NCI-H1930 (cell line): ENCODE measurements around the gene SRGAP3.

ENCODE experiments used
- DNase-seq, 2 experiments: peaks; one replicate each; lab custom pipeline; 2025; lab: John Stamatoyannopoulos, UW

Gene SRGAP3

DNA sequence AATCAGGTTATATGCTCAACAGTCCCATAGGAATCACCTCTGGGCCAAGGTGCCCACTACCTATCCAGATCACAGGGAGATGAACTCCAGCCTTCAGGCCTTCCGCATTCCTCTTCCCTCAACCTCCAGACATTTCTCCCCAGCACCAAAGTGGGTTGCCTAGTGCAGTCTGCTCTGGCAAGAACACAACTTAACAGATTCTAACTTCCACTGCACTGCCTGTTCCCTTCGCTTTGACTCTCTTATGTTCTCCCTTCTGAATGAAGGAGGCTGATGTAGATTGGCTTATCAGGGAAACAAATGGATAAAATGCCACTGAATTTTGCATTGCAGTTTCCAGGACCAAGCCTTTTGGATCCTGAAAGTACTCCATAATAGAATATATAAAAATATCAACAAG lies 106.3 kb downstream of the SRGAP3 start:
- DNase-seq, result no peak

DNA sequence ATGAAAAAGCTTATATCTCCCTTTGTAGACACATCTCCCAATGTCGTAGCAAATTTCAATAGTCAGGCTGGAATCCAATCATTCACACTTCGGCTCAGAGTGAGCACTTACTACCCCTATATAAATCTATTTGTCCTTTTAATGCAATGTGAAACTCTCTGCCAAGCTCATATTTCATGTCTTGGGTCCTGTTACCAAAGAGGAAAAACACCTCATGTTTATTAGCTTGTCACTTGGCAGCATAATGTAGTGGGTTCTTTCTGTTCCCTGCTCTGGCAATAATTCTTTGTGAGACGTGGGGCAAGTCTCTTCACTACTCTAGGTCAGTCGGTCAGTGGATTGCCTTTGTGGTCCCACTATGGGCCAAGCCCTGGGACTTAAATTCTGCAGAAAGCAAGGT lies 107.1 kb downstream of the SRGAP3 start:
- DNase-seq, result no peak

DNA sequence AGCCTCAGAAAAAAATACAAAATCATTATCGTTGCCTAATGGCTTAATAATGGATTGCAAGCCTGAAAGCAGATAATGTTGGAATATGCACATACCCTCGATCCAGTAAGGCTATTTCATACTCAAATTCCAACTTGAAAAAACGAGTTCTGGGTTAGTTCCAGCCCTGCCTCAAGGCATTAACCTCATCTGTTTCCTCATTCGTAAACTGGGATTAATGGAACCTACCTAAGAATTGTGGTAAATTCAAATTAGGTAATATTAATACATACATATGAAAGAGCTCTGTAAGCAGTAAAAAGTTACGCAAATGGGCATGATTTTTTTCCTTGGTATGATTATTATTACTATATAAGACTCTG lies 107.5 kb downstream of the SRGAP3 start:
- no peak for DNase-seq

DNA sequence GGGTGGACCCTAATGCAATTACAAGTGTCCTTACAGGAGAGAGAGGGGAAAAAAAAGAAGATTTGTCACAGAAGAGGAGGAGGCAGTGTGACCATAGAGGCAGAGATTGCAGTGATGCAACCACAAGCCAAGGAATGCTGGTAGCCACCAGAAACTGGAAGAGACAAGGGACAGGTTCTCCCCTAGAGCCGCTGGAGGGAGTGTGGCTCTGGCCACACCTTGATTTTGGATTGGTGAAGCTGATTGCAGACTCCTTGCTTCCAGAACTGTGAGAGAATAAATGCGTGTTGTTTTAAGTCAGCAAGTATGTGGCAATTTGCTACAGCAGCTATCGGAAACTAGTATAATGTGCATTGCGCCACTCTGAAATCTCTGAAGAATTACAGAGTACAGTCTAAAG lies 110.1 kb downstream of the SRGAP3 start:
- no peak for DNase-seq

DNA sequence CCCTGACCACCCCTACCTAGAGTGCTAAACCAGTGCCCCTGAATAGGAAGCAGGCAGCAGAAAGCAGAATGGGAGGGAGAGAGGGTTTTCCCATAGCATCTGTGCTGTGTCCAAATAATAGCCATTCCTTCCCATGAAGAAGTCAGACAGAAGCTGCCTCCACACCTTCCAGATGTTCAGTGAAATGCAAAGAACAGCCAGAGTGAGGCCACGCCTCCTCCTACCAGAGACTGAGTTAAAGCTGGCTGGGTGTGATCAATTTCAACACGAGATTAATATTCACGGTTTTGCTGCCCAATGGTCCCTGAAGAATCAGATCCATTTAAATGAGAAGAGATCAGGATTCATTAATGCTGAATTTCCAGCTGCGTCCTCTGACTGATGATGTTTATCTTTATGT lies 111.8 kb downstream of the SRGAP3 start:
- no peak for DNase-seq

DNA sequence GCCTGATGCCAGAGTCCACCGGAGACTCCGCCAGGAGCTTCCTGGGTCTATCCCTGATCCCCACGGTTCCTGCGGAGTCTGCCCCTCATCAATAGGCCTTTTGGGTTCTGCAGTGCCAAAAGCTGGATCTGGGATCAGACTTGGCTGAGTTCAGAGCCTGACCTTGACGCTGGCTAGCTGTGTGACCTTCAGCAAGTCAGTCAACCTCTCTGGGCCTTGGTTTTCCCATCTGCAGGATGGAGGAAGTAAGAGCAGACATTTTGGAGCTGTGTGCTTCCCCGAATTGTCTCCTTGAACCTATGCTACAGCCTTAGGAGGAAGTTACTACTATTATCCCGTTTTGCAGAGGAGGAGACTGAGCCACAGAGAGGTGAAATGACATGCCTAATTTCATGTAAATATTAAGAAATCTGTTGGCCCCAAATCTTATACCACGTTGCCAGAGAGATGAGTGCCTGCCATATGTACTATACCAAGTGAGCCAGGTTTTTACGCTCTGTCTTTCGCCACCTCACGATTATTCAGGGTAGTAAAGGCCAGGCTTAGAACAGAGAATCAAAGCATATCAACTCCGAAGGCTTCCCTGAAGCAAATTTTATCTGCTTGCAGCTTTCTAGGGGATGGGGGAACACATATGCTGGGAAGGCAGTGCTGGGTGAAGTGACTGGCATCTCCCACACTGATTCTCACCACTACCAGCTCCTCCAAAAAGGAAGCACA lies 112.5 kb downstream of the SRGAP3 start:
- no peak for DNase-seq

DNA sequence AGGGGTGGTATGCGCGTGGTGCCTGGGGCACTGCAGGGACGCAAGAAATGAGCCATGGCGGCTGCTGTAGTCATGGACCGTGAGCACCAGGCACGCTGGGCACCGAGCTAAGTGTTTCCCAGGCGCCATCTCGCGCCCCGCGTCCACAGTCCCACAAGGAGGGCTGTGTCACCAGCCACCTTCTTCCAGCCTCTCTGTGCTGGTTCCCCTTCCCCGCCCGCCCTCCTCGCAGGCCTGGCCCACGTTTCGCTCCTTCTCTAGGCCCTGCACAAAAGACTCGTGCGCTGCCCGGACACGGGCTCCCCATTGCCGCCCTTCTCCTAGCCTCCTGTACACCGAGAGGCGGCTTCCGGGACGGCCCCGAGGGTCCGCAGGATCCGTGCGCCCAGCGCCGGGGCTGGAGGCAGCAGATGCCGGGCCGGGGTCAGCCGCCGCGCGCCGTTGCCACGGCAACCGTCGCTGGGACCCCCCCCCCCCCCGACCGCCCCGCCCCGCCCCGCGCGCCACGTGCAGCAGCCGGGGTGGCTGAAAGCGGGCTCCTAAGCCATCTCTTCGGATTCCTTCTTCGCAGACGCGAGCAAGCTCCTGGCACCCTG lies 113.4 kb downstream of the SRGAP3 start:
- no peak for DNase-seq

DNA sequence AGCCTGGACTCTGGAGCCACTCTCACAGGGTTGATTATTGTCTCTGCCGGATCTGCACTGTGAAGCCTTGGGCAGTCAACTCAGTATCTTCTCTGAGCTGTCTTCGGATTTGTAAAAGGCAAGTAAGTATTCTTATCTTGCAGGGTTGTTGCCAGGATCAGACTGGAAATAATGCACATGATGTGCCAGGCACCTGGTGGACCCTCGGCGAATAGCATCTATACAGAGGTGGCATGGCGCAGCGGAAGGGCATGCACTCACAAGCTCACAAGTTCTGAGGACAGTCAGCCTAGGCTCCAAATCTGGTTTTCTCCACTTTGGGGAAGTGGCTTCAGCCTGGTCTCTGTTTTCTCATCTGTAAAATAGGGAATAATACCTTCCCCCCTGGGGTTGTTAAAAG lies 113.9 kb downstream of the SRGAP3 start:
- no peak for DNase-seq

DNA sequence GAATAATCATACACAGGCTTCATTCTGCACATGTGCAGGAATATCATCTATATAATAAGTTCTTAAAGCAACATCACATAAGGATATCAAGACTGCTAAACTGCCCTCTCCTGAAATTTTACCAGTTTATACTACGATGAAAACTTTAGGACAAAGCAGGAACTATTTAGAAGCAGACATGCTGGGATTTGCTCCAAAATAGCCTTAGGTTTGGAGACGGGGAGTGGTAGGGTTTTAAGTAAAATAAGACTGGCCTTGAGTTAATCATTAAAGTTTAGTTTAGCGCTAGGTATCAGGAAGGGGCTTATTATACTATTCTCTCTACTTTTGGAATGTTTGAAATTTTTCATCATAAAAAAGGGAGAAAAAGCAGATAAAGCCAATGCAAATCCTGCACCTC lies 115.8 kb downstream of the SRGAP3 start:
- DNase-seq, result no peak

DNA sequence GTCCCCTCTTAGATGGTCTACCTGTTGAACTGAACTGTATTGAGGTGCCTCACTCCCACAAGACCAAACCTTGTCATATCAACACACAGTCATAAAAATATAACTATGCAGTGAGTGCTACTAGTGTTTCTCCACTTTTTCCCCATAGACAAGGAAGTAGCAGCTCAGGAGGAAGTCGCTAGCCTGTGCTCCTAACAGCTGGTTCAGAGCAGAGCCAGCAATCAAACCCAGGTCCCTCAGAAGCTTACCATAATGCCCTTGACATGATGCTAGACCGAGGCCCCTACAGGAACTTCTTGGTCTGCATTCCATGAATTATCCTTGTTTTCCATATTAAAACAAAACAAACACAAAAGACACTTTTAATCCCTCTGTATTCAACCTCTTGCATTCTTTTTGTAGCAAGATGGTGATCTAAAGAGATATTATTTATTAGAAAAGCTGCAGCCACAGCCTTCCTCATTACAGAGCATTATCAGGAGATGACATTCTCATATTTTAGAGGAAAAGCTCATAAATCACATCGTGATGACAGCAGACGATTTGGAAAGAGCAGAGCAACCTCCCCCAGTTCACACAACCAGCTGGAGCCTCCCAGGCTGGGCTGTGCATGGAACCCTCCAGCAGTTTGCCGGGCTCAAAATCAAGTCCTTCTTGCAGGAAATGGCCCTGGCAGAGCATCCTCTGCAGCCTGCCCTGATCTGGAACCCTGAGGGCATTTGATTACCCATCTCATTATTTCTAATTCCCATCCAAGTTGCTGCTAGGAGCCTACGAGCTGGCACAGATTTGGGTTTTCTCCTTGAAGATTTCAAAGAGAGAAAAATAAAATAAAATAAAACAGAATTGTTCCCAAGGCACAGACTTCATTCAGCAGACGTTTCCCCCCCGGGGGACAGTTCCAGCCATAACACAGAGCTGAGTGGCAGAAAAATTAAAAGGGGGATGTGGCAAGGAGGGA lies 118.8 kb downstream of the SRGAP3 start:
- no peak for DNase-seq

DNA sequence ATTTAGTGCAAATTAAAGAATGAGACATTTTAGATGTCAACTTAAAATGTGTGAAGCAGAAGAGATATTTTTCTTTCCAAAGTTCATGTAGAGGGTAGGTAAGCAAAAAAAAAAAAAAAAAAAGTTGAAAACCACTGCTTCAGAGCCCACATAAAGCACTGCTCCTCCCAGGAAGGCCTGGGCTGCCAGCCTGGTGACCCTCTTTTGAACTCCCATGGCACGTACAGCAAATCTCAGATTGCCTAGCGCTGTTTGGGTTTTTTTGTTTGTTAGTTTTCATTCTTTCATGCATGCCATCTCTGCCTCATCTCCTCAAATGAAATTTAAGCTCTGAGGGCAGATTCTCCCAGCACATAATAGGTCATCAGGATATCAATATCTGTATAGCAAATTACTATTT lies 120.1 kb downstream of the SRGAP3 start:
- no peak for DNase-seq

DNA sequence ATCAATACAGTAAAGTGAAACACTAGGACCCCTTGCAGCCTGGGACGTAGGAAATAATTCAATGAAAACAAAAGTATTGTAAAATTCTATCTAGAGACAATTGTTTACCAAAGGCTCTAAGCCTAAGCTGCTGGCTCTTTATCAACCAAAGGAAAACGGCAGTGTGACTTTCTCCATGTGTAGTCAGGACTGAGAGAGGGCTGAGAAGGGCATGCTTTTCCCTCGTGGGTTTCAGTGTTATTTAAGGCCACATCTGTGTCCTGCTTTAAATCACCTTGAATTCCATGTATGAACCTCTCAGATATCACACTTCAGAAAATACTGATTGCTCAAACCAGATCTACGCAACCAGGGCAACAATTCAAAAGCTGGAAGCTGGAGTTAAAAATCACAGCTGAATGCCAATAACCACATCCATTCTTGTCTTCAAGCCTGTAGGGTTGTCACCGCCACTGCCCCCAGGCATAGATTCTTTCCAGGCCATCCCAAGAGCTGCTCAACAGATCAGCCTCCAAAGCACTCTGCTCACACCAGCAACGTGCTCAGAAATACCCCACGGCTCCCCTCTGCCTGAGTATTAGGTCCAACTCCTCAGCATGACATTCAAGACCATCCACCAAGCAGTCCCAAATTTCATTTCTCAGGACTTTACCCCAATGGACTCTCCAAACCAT lies 124.0 kb downstream of the SRGAP3 start:
- DNase-seq, result no peak

DNA sequence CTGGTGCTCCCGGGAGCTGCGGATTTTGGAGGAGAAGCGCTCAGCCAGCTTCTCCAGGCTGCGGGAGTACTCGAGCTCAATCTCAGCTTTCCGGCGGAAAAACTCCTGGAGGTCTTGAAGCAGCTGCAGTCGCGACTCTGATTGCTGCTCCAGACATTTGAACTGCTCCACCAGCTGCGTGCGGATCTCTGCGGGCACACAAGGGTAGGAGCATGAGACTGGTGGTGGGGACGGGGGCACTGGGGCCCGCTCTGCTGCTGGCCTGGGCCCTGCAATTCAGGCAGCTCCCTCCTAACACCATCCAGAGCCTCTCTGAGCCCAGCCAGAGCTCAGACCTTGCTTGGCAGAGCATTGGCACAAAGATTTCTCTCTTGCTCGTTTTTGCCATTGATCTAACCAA lies 124.7 kb downstream of the SRGAP3 start:
- DNase-seq, result no peak

DNA sequence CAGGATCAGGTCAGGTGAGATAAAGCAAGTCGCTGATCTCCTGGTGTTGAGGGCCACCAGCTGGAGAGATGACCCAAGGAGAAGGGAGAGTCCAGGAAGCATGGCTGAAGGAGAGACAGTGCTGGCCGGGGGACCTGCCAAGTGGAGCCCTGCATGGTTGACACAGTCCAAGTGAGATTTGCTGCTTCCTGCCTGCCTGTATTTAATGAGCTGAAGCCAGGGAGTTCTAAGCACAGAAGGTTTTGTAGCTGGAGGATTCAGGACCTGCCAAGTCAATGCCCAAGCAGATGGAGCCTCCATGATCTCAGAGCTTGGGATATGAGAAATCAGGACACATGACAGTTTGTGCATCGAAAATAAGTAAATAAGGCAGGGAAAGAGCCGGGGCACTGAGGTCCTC lies 125.6 kb downstream of the SRGAP3 start:
- no peak for DNase-seq

DNA sequence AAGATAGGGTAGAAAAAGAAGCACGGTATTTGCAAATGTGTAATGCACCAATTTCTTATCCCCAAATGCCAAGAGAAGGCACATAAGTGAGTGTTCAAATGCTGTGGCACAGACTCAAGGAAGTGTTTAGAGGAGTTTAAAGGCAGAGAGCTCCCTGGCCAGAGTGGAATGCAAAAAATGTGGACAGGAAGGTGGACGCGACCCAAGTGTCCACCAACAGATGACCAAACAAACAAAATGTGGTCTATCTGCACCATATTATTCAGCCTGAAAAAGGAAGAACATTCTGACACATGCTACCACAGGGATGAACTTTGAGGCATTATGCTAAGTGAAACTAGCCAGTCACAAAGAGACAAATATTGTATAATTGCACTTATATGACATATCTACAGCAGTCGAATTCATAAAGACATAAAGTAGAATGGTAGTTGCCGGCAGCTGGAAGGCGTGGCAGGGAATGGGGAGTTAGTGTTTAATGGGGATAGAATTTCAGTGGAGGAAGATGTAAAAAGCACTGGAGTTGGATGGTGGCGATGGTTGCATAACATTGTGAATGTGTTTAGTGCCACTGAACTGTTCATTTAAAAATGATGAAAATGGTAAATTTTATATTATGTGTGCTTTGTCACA lies 126.6 kb downstream of the SRGAP3 start:
- no peak for DNase-seq

DNA sequence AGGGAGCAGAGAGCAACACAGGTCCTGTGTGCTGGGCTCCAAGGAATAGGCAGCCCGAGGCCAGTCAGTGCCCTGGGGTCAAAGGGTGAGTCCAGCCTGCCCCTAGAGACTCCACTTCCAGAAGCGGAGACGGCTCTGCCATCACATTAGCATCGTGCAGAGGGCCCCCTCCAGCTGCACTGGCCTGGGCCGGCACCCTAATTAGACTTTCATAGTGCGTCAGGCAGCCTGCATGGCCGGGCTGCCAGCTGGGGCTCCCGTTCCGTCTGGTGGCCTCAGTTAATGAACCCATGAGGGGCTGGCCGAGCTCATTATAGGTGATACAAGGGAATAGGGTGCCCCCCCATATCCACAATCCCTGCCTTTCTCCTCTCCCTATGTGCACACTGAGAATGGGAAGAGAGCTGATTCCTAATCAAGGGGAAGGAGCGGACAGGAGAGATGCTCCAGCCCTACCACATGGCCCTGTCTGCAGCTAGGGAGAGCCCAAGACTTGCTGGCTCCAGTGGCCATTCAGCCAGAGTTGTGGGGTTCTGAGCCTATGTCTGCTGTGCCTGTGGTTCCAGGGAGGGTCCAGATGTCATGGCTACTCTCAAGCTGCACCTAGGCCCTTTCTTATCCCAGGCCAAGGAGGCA lies 128.0 kb downstream of the SRGAP3 start:
- no peak for DNase-seq

DNA sequence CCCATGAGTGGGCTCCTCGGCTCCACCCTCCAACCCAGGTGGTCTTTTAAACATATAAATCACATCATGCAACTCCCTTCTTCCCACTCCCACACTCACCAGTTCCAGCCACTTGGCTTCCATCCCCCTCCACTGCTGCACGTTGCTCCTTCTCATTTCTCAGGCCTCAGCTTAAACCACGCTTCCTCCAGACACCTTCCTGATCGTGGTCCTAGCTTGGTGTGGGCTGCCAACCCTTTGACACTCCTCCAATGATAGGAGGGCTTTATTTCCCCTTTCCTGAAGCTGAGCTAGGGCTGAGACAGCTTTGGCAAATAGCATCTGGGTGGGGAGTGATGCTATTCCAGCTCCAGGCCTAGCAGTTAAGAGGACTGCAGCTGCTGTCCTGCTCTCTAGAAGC lies 130.1 kb downstream of the SRGAP3 start:
- DNase-seq, result no peak

DNA sequence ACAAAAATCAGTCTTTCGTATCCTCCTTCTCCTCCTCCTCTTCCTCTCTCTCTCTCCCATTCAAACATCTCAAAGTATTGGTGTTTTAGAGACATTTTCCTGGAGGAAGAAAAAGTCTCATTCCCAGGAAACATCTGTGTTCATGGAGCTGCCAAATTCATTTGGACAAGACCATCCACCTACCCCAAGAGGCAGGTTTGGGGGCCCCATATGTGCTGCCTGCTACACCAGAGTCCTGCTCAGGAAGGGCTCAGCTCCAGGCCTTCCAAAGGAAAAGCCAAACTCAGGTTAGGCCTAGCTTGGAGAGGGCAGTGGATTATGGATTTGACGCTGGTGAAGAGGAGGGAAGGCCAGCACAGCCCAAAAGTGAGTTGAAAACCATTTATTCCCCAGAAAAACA lies 131.2 kb downstream of the SRGAP3 start:
- DNase-seq, result no peak

DNA sequence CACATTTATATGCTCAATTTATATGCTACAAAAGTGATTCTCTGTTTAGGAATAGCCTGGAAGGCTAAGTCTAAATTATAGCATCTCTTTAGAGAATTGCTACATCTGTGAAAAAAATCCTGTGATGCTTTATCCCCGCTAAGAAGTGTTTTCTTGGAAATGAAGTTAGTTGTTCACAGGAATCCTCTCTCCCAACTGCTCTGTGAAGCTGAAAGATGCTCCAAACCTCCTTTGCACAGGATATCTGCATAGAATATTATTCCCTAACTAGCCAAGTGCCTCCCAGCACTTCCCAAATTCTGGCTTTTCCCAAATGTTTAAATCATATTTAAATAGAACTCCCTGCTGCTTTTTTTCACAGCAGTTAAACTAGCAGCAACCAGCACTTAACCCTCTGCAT lies 132.2 kb downstream of the SRGAP3 start:
- DNase-seq, result no peak

DNA sequence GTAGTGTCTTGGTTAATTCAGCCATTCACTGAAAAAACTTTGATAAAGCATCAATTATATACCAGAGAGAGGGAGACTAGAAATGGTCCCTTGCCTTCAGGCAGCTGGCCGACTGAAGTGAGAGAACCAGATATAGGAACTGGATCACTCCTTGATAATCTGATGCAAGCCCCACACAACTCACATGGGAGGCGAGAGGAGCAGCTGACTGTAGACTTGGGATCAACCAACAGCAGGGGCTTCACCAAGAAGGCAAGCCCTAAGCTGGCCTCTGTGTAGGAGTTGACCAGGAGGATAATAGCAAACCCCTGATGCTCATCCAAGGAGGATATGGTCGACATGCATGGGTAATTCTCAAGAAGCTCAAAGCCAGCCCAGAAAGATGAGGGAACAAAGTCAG lies 133.1 kb downstream of the SRGAP3 start:
- DNase-seq, result no peak

DNA sequence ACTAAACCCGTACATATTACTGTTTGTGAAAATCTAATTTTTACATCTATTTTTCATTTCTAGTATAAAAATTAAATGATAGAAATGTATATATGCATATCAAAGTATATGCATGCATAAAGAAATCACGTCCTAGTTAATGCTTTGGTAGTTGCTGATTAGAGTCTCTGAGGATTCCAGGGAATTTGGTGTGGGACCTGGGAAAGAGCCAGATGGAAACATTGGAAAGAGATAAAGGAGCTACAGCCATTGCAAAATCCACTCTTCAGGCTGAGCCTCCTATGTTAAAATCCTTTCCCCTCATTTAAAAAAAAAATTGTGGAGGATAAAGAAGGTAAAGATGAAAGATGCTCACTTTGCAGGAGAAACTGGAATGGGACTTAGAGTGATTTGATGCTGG lies 134.1 kb downstream of the SRGAP3 start:
- DNase-seq, result no peak

DNA sequence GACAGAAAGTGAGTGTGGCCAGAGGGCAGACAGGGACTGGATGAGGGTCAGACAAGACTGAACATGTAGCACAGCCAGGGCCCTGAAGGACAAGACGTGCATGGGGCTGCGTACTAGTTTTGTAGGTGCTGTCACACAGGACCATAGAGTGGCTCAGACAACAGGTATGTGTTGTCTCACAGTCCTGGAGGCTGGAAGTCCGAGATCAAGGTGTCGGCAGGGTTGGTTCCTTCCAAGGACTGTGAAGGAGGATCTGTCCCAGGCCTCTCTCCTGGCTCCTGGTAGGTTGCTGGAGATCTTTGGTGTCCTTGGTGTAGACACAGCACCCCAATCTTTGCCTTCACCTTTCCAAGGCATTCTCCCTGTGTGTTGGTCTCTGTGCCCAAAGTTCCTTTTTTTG lies 136.4 kb downstream of the SRGAP3 start:
- DNase-seq, result no peak
